IMR-90 (cell line): Measurements from ENCODE around the gene COL8A1. TPM values are rescaled to one million over a fixed set of nuclear protein-coding genes. Genes with fewer than 3 reads are reported as not detected.

Experiments
- ATAC-seq: fragments of 200-7000 bp; cut with Tn5 transposase; 2 replicates; pipeline ENCODE4 v1.9.1; 2020; ENCODE audit warnings: low read depth, mild to moderate bottlenecking, moderate library complexity
- BruUV-seq: library from RNA; stranded (reverse); fragments of 400-500 nt; replicated peaks from 2 replicates; lab custom pipeline; 2021; lab: Mats Ljungman, UMichigan
- CTCF ChIA-PET: fragments of 300-600 bp; formaldehyde crosslinking; extraction: SDS; loops from one replicate; lab custom pipeline; 2021; ENCODE audit warnings: antibody characterized with exemption; lab: Yijun Ruan, JAX
- POLR2A ChIA-PET: fragments of 300-600 bp; sonication (Branson Sonifier 250); formaldehyde crosslinking; loops from one replicate; lab custom pipeline; 2022; ENCODE audit warnings: antibody characterized with exemption; ENCODE audit not compliant: unreplicated experiment; lab: Charles Lee
- DNase-seq: peaks from one replicate; pipeline ENCODE4 v3.0.0; 2013
- H2AFZ ChIP-seq: replicated peaks from 2 replicates; pipeline ENCODE3; 2013; ENCODE audit warnings: low read length, mild to moderate bottlenecking; ENCODE audit not compliant: poor library complexity
- H2AK5ac ChIP-seq: 2 replicates; pipeline ENCODE4 v1.6.1; 2013; ENCODE audit warnings: low read depth, low read length, inconsistent platforms
- H2AK9ac ChIP-seq: replicated peaks from 2 replicates; pipeline ENCODE3; 2013; ENCODE audit warnings: mild to moderate bottlenecking, low read depth, low read length, moderate library complexity; ENCODE audit not compliant: poor library complexity
- H2BK120ac ChIP-seq: 2 replicates; pipeline ENCODE4 v1.6.1; 2013; ENCODE audit warnings: low read depth, low read length, inconsistent platforms
- H2BK15ac ChIP-seq: 3 replicates; pipeline ENCODE4 v1.6.1; 2013; ENCODE audit warnings: low read depth, low read length, inconsistent platforms
- H2BK20ac ChIP-seq: 2 replicates; pipeline ENCODE4 v1.6.1; 2013; ENCODE audit warnings: low read depth, mild to moderate bottlenecking, inconsistent platforms, low read length, moderate library complexity
- H2BK5ac ChIP-seq: 2 replicates; pipeline ENCODE4 v1.6.1; 2013; ENCODE audit warnings: mild to moderate bottlenecking, low read depth, low read length, inconsistent platforms; ENCODE audit not compliant: poor library complexity, severe bottlenecking
- H3K14ac ChIP-seq: replicated peaks from 2 replicates; pipeline ENCODE4 v1.6.1; 2013; ENCODE audit warnings: low read depth, low read length, inconsistent platforms
- H3K18ac ChIP-seq: 2 replicates; pipeline ENCODE4 v1.6.1; 2013; ENCODE audit warnings: low read depth, low read length, control low read depth
- H3K23ac ChIP-seq: 2 replicates; pipeline ENCODE4 v1.6.1; 2013; ENCODE audit warnings: low read depth, low read length, inconsistent platforms
- H3K27ac ChIP-seq: 2 replicates; pipeline ENCODE4 v1.5.1; 2013; ENCODE audit warnings: mild to moderate bottlenecking, control low read depth, low read length; ENCODE audit not compliant: insufficient read depth
- H3K27me3 ChIP-seq: 2 replicates; pipeline ENCODE4 v1.6.1; 2013; ENCODE audit warnings: low read length; ENCODE audit not compliant: control insufficient read depth, insufficient read depth
- H3K36me3 ChIP-seq: 2 replicates; pipeline ENCODE4 v1.6.1; 2013; ENCODE audit warnings: low read length, mixed read lengths; ENCODE audit not compliant: control insufficient read depth, insufficient read depth
- H3K4ac ChIP-seq: 2 replicates; pipeline ENCODE4 v1.6.1; 2013; ENCODE audit warnings: low read depth, low read length, inconsistent platforms
- H3K4me1 ChIP-seq: 2 replicates; pipeline ENCODE4 v1.6.1; 2013; ENCODE audit warnings: low read length, mixed read lengths; ENCODE audit not compliant: control insufficient read depth, insufficient read depth
- H3K4me2 ChIP-seq: 2 replicates; pipeline ENCODE4 v1.6.1; 2013; ENCODE audit warnings: low read depth, mild to moderate bottlenecking, control low read depth, low read length, moderate library complexity
- H3K4me3 ChIP-seq: 2 replicates; pipeline ENCODE4 v1.5.1; 2013; ENCODE audit warnings: low read depth, mild to moderate bottlenecking, control low read depth, low read length, moderate library complexity; ENCODE audit not compliant: insufficient read depth
- H3K56ac ChIP-seq: 2 replicates; pipeline ENCODE4 v1.6.1; 2013; ENCODE audit warnings: low read length, inconsistent platforms; ENCODE audit not compliant: insufficient read depth; ENCODE audit errors: extremely low read depth
- H3K79me1 ChIP-seq, 2 experiments: 2 replicates each; pipeline ENCODE4 v1.6.1; 2013; ENCODE audit warnings: low read length in 2 of 2, inconsistent platforms in 1 of 2, low read depth in 1 of 2
- H3K9ac ChIP-seq: 2 replicates; pipeline ENCODE4 v1.6.1; 2013; ENCODE audit warnings: low read depth, low read length, control low read depth
- H3K9me1 ChIP-seq: 2 replicates; pipeline ENCODE4 v1.6.1; 2013; ENCODE audit warnings: low read length, inconsistent platforms; ENCODE audit not compliant: insufficient read depth
- H3K9me3 ChIP-seq: 2 replicates; pipeline ENCODE4 v1.6.1; 2013; ENCODE audit warnings: low read length; ENCODE audit not compliant: control insufficient read depth, insufficient read depth
- H4K20me1 ChIP-seq: 2 replicates; pipeline ENCODE4 v1.6.1; 2013; ENCODE audit warnings: low read length, inconsistent platforms; ENCODE audit not compliant: insufficient read depth
- H4K5ac ChIP-seq: 2 replicates; pipeline ENCODE4 v1.6.1; 2013; ENCODE audit warnings: mild to moderate bottlenecking, low read depth, low read length, control low read depth
- H4K8ac ChIP-seq, 2 experiments: 2 replicates each; pipeline ENCODE4 v1.6.1; 2013; ENCODE audit warnings: low read depth in 2 of 2, low read length in 2 of 2, control low read depth in 1 of 2, inconsistent platforms in 1 of 2
- H4K91ac ChIP-seq: 2 replicates; pipeline ENCODE4 v1.6.1; 2013; ENCODE audit warnings: low read depth, low read length, inconsistent platforms; ENCODE audit not compliant: insufficient read depth
- CEBPB ChIP-seq: IDR thresholded peaks from 2 replicates; pipeline ENCODE4 v1.6.1; 2012; ENCODE audit warnings: low read depth, low read length, improper control_type of control experiment
- ELK1 ChIP-seq: fragments of 150-350 bp; IDR thresholded peaks from 2 replicates; pipeline ENCODE4 v1.6.1; 2016; ENCODE audit warnings: low read depth, mild to moderate bottlenecking, low read length, moderate library complexity, borderline replicate concordance
- POLR2A ChIP-seq: IDR thresholded peaks from 2 replicates; pipeline ENCODE4 v1.6.1; 2012; ENCODE audit warnings: mild to moderate bottlenecking, low read depth, low read length
- RFX5 ChIP-seq: IDR thresholded peaks from 2 replicates; pipeline ENCODE4 v1.8.0; 2012; ENCODE audit warnings: low read depth, mild to moderate bottlenecking, low read length, moderate library complexity
- WGBS, 2 experiments: methylation state at CpG; one replicate each; pipeline versions ENCODE4 v1.1.5 to v1.1.7; 2013; ENCODE audit warnings: missing lambda C conversion rate in 2 of 2; ENCODE audit not compliant: insufficient read length in 1 of 2; ENCODE audit errors: extremely low coverage in 2 of 2; 5-methylcytosine and 5-hydroxymethylcytosine counted together
- dilution Hi-C: fragments of 300-500 bp; cut with HindIII; formaldehyde crosslinking; loops from one replicate; pipeline ENCODE4 v1.14.3; 2018; ENCODE audit warnings: low sequenced_read_pairs; ENCODE audit not compliant: unreplicated experiment
- in situ Hi-C: fragments of 300-500 bp; cut with MboI; formaldehyde crosslinking; loops from 3 replicates; pipeline ENCODE4 v1.14.3; 2019; ENCODE audit warnings: low sequenced_read_pairs, inconsistent platforms, mixed read lengths
- intact Hi-C: fragments of 100-400 bp; cut with micrococcal nuclease; formaldehyde crosslinking; loops from 2 replicates; pipeline ENCODE4 v1.10.0; 2022
- polyA plus RNA-seq, 3 experiments: library from polyadenylated mRNA; depleted of rRNA; stranded (reverse); fragments of >200 nt; gene quantifications; 2 replicates each; pipeline ENCODE4 v1.2.3, GENCODE V29; 2012; ENCODE audit warnings: low replicate concordance in 1 of 3
- total RNA-seq: library from RNA; depleted of rRNA; stranded (reverse); fragments of >200 nt; gene quantifications from 2 replicates; pipeline ENCODE4 v1.2.3, GENCODE V29; 2012

Gene COL8A1
- total and polyA plus RNA-seq, 2 of the 4 experiments (the other 2 are of a cell fraction), result 119 to 151 TPM

GRCh38 chr3:99648516-99648915, 10.1 kb downstream of the COL8A1 start:
- Histone ChIP-seq H2AFZ (no peak overlapping the region), H4K5ac (no peak overlapping the region), H3K14ac (no peak overlapping the region), H3K36me3 (no peaks in the 10 kb centered on the region; the same call in 1 of the 2 replicates), H3K4me1 (peaks cover 24% of the 10 kb centered on the region), H2AK9ac (no peak overlapping the region), H3K4ac (no peak overlapping the region), H3K27ac (no peak overlapping the region), H2BK20ac (no peak overlapping the region), H3K56ac (no peak overlapping the region), H2BK5ac (peak overlapping the region; percentile 32), H3K79me1 (peaks cover 38 to 68% of the 10 kb centered on the region in 2 experiments), H3K9me1 (peaks cover 5% of the 10 kb centered on the region), H3K9ac (no peak overlapping the region), H3K4me3 (no peak overlapping the region), H2BK15ac (peak overlapping the region; percentile 9; the same call in 1 of the 3 replicates), H2BK120ac (peak overlapping the region; percentile 17; the same call in 1 of the 2 replicates), H4K8ac (no peak overlapping the region), H2AK5ac (no peak overlapping the region), H3K23ac (no peak overlapping the region), H3K4me2 (no peak overlapping the region), H3K9me3 (no peaks in the 10 kb centered on the region), H4K20me1 (peaks cover 3% of the 10 kb centered on the region; the same call in 1 of the 2 replicates), H3K18ac (no peak overlapping the region; the same call in 1 of the 2 replicates), H4K91ac (0 out of 2 replicates have a peak overlapping the region, but pooled peaks have one; percentile 23), H3K27me3 (no peaks in the 10 kb centered on the region)
- ChIA-PET POLR2A (no interaction called here), CTCF (no interaction called here)
- WGBS, 2 experiments, result 72% methylated on average over 2 of the region's 4 CpGs; no CpG with 5 or more reads in 1 of the 2 experiments
- dilution Hi-C loops, result no loop called here
- ATAC-seq (no peak), DNase-seq (no peak)
- TF ChIP-seq RFX5 (no peak), CEBPB (no peak), POLR2A (no peak), ELK1 (no peak)
- BruUV-seq, result no TSS peak
- in situ Hi-C loops, result no loop called here
- intact Hi-C loops, result loop anchor here (10.0 kb wide), 1 partner anchor 254 kb away; no protein-coding TSS in a partner anchor
